Heart right ventricle (tissue), 16 donors: ENCODE data around the gene ZG16B. TPM values are rescaled to one million over a fixed set of nuclear protein-coding genes. Genes with fewer than 3 reads are reported as not detected.

ENCODE experiments used
- ATAC-seq, 8 donors: fragments of 200-7000 bp; cut with Tn5 transposase; one replicate each; pipeline ENCODE4 v1.9.1; 2020; ENCODE audit warnings: mild to moderate bottlenecking in 8 of 8, moderate library complexity in 8 of 8, moderate number of reproducible peaks in 1 of 8
- DNase-seq, 2 donors: peaks; one replicate each; pipeline ENCODE4 v3.0.0-alpha.2; 2020
- H3K27ac ChIP-seq, 10 donors: fragments of 200-600 bp; sonication (generic) in 2 of 10; one replicate each; pipeline versions ENCODE4 v1.5.0 to v1.8.0; 2020 to 2022; ENCODE audit warnings: mild to moderate bottlenecking in 3 of 10
- H3K27me3 ChIP-seq, 7 donors: fragments of 200-600 bp; one replicate each; pipeline ENCODE4 v1.8.0; 2021 to 2022; ENCODE audit warnings: mild to moderate bottlenecking in 2 of 7
- H3K36me3 ChIP-seq, 9 donors: fragments of 200-600 bp; sonication (generic) in 1 of 9; one replicate each; pipeline versions ENCODE4 v1.5.0 to v1.8.0; 2020 to 2022; ENCODE audit warnings: mild to moderate bottlenecking in 2 of 9
- H3K4me1 ChIP-seq, 9 donors: fragments of 200-600 bp; sonication (generic) in 1 of 9; one replicate each; pipeline versions ENCODE4 v1.5.0 to v1.8.0; 2020 to 2022; ENCODE audit warnings: mild to moderate bottlenecking in 4 of 9
- H3K4me3 ChIP-seq, 10 donors: fragments of 200-600 bp; sonication (generic) in 2 of 10; one replicate each; pipeline versions ENCODE4 v1.5.0 to v1.8.0; 2020 to 2022; ENCODE audit warnings: mild to moderate bottlenecking in 7 of 10, moderate library complexity in 2 of 10
- H3K9me3 ChIP-seq, 11 donors: fragments of 200-600 bp in 10 of 11; sonication (generic) in 2 of 11; one replicate each; pipeline versions ENCODE4 v1.5.0 to v1.8.0; 2013 to 2022; ENCODE audit warnings: mild to moderate bottlenecking in 2 of 11, control low read depth in 1 of 11, moderate library complexity in 1 of 11
- CTCF ChIP-seq, 9 donors: fragments of 200-600 bp; sonication (generic) in 2 of 9; IDR thresholded peaks; one replicate each; pipeline versions ENCODE4 v1.5.0 to v1.8.0; 2021 to 2022; ENCODE audit warnings: antibody characterized with exemption in 9 of 9, mild to moderate bottlenecking in 5 of 9, moderate library complexity in 1 of 9
- WGBS, 2 donors: extraction: QIAGEN DNeasy Blood & Tissue Kit; methylation state at CpG; one replicate each; pipeline ENCODE4 v1.1.7; 2013; ENCODE audit warnings: inconsistent platforms in 1 of 2; 5-methylcytosine and 5-hydroxymethylcytosine counted together
- intact Hi-C, 10 donors: fragments of 100-400 bp; cut with DNase I; formaldehyde crosslinking; loops; one replicate each; pipeline versions ENCODE4 v1.11.1 to v1.14.2; 2022
- polyA plus RNA-seq, 2 donors: library from polyadenylated mRNA; stranded (reverse); fragments of 200-250 nt; gene quantifications; one replicate each; pipeline ENCODE4 v1.2.3, GENCODE V29; 2013
- total RNA-seq, 10 donors: library from RNA; stranded (reverse); fragmentation: NEBNext Ultra II Directional in 3 of 10; extraction: Animal tissue kit (Norgen Biotek cat#: 25700) in 3 of 10; gene quantifications; one replicate each; pipeline versions ENCODE4 v1.2.1 to v1.2.4, GENCODE V29; 2021 to 2023
- donor health status: Arrhythmogenic right ventricular cardiomyopathy.
- donor health status: ischemic (EF 13 %, LVEDD 7.1; RV severe dilation, severe dysfunction).
- donor health status: healthy with polysubstance abuse.
- donor health status: DM: no; HTN: yes; CAD: no.
- donor health status: DM: no; HTN: no; CAD: no.
- donor health status: ischemic (EF 25% LVEDD 6.9; RV normal size, moderate dysfunction).
- donor health status: ischemic (EF 25% LVEDD 5.7; RV mildly dilated, moderate dysfunction).
- donor health status: healthy.
- donor health status: DM: yes; HTN: yes; CAD: no.
- donor health status: Ischemic cardiomyopathy.
- donor health status: ischemic (EF 35%, LVEDD 5.7; RV mildly dilated, moderate dysfunction).
- donor health status: nonischemic (EF 11% LVEDD 7.7; RV severe dilation, severe dysfunction).
- donor health status: DM: yes; HTN: yes; CAD: no.
- donor health status: PGD.
- donor health status: ischemic (EF 29% LVEDD 5.4; RV normal size, mild dysfunction).
- donor health status: nonischemic (EF 23%, LVEDD 6.1; RV moderate dilation, normal function).

Gene ZG16B
- total and polyA plus RNA-seq, 12 donors, result 0.07 to 0.88 (median 0.44) TPM; not detected in 9

DNA sequence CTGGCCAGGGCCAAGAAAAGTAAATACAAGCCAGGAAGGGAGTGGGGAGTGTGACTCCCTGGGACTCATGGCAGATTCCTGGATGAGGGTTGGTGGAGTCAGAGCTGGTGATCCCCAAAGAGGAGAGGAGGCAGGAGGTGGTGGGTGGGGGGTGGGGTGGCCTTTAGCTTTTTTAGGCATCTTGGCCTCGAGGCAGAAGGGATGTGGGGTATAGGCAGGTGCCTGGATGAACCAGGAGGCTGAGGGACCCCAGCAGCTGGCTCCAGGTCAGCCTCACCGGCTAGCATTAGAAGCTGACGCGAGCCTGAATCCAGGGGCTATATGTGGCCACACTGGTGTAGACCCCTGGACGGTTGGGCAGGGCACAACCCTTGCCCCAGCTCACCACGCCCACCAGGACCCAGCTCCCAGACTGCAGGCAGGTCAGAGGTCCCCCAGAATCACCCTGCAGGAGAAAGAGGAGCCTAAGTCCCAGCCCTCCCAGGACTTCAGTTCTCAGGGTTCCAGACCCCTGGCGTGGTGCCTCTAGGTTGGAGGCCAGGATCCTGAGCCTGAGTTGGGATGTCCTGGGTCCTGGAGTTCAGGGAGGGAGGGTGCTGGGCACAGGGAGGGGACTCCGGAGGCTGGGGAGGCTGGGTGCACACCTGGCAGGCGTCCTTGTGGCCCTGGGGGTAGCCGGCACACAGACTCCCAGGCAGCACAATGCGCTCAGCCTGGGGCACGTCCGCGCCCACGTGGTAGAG lies 45.6 kb upstream of the ZG16B start:
- 50 to 54% methylated on average over 15 of the region's 15 CpGs for WGBS, 2 donors
- intact Hi-C loops, result no loop called here

GRCh38 chr16:2785101-2785991 lies 44.8 kb upstream of the ZG16B start:
- H3K4me3 ChIP-seq, result peak overlapping the region in 9 of 10 donors; percentile 18 to 53 (median 34)
- ATAC-seq (peak in 3 of 8 donors; percentile 8 to 37 (median 33)), DNase-seq (no peak)
- TF ChIP-seq CTCF (IDR thresholded peaks at IDR 0.05), result peak in 1 of 9 donors; percentile 12
- peaks cover 0 to 13% (median 7%) of the 10 kb centered on the region in 9 donors for H3K4me1 ChIP-seq
- no peaks in the 10 kb centered on the region for H3K36me3 ChIP-seq
- H3K27ac ChIP-seq, result peak overlapping the region in 1 of 10 donors; percentile 60
- intact Hi-C loops, result no loop called here
- 13 to 14% methylated on average over 52 to 79 of the region's 79 CpGs for WGBS, 2 donors
- H3K27me3 ChIP-seq, result peaks cover 7 to 67% (median 53%) of the 10 kb centered on the region in 7 donors
- H3K9me3 ChIP-seq, result no peaks in the 10 kb centered on the region

More for the DNA sequence above, 45.6 kb upstream of the ZG16B start:
- DNase-seq, result no peak
- H3K27ac ChIP-seq, result peak overlapping the region in 1 of 10 donors; percentile 60
- H3K4me3 ChIP-seq, result peak overlapping the region in 5 of 10 donors; percentile 29 to 53 (median 36)
- ATAC-seq, result peak in 1 of 8 donors; percentile 11
- peaks cover 0 to 13% (median 7%) of the 10 kb centered on the region in 9 donors for H3K4me1 ChIP-seq
- H3K9me3 ChIP-seq, result no peaks in the 10 kb centered on the region
- H3K36me3 ChIP-seq, result no peaks in the 10 kb centered on the region
- TF ChIP-seq CTCF (IDR thresholded peaks at IDR 0.05), result no peak
- H3K27me3 ChIP-seq, result peaks cover 7 to 60% (median 51%) of the 10 kb centered on the region in 7 donors

DNA sequence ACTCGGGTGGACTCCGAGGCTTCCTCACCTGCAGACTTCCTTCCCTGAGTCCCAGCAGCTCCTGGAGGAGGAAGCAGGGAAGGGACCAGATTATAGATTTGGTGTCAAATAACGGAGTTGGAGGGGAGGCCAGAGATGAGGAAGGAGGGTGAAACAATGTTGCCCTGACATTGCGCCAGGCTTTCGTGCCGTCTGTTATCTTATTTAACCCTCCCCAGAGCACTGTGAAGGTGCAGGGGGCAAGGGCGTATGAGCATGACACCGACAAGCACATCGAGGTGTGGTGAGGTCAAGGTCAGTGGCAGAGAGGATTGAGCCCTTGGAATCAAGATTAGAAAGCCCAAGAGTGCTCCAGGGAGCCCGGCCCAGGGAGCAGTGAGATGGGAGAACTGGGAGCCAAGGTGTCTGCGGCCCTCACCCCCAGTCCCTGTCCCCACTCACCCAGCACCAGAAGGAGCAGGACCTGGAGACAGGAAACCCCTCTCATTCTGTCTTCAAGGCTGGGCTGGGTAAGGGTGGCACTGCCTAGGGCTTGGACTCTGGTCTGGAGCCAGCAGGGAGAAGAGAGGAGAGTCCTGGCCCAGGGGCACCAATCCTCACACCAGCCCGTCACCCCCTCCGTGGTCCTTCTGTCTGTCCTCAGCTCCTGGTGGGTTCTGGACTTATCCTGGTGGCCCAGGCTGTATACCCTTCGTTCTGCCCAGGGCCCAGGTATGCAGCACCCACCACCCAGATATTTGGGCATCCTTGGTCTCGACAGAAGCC lies 43.9 kb upstream of the ZG16B start:
- Histone ChIP-seq H3K4me3 (peak overlapping the region in 1 of 10 donors; percentile 53), H3K27me3 (peaks cover 7 to 76% (median 62%) of the 10 kb centered on the region in 7 donors), H3K27ac (no peak overlapping the region), H3K9me3 (no peaks in the 10 kb centered on the region), H3K4me1 (peaks cover 0 to 13% (median 7%) of the 10 kb centered on the region in 9 donors), H3K36me3 (no peaks in the 10 kb centered on the region)
- intact Hi-C loops, result no loop called here
- TF ChIP-seq CTCF (IDR thresholded peaks at IDR 0.05), result no peak
- no peak for DNase-seq
- no peak for ATAC-seq
- 47% methylated on average over 15 of the region's 15 CpGs for WGBS, 2 donors

- Histone ChIP-seq H3K4me3 (no peak overlapping the region), H3K27ac (no peak overlapping the region), H3K9me3 (no peaks in the 10 kb centered on the region), H3K27me3 (peaks cover 7 to 81% (median 68%) of the 10 kb centered on the region in 7 donors), H3K4me1 (peaks cover 0 to 13% (median 7%) of the 10 kb centered on the region in 9 donors), H3K36me3 (no peaks in the 10 kb centered on the region)
- intact Hi-C loops, result no loop called here
- WGBS, 2 donors, result 49 to 59% methylated on average over 3 of the region's 3 CpGs
- no peak for DNase-seq
- ATAC-seq, result no peak
- no peak for TF ChIP-seq CTCF (IDR thresholded peaks at IDR 0.05)
These were observed 43.3 kb upstream of the ZG16B start for GRCh38 chr16:2786826-2787151.
